Panc1 (cell line): ENCODE measurements around the gene TECR. TPM values are rescaled to one million over a fixed set of nuclear protein-coding genes. Genes with fewer than 3 reads are reported as not detected.

Experiments used
- ATAC-seq: fragments of 200-7000 bp; cut with Tn5 transposase; 2 replicates; pipeline ENCODE4 v1.9.1; 2020; ENCODE audit warnings: mild to moderate bottlenecking, moderate library complexity
- BruUV-seq: library from RNA; stranded (reverse); fragments of 400-500 nt; replicated peaks from 2 replicates; lab custom pipeline; 2021; lab: Mats Ljungman, UMichigan
- CTCF ChIA-PET: fragments of 300-600 bp; sonication (Branson Sonifier 250); formaldehyde crosslinking; loops from one replicate; lab custom pipeline; 2022; ENCODE audit warnings: antibody characterized with exemption; lab: Charles Lee
- POLR2A ChIA-PET: fragments of 300-600 bp; sonication (Branson Sonifier 250); formaldehyde crosslinking; loops from one replicate; lab custom pipeline; 2022; ENCODE audit warnings: antibody characterized with exemption; lab: Charles Lee
- DNase-seq: peaks from one replicate; pipeline ENCODE4 v3.0.0-alpha.2; 2010; ENCODE audit warnings: low read depth, low spot score
- H3K27ac ChIP-seq: 2 replicates; pipeline ENCODE4 v1.5.1; 2011; ENCODE audit warnings: mild to moderate bottlenecking, low read length, inconsistent platforms
- H3K27me3 ChIP-seq: fragments of 200-500 bp; sonication (Bioruptor generic); 2 replicates; pipeline ENCODE4 v1.6.0; 2014; ENCODE audit warnings: low read length, inconsistent platforms; ENCODE audit not compliant: control insufficient read depth, insufficient read depth
- H3K36me3 ChIP-seq: fragments of 200-500 bp; sonication (Bioruptor generic); 2 replicates; pipeline ENCODE4 v1.5.1; 2014; ENCODE audit warnings: inconsistent platforms, mild to moderate bottlenecking, low read length, moderate library complexity; ENCODE audit not compliant: control insufficient read depth, insufficient read depth
- H3K4me1 ChIP-seq: 2 replicates; pipeline ENCODE4 v1.5.1; 2011; ENCODE audit warnings: inconsistent platforms, mild to moderate bottlenecking, low read length, moderate library complexity; ENCODE audit not compliant: control insufficient read depth, insufficient read depth
- H3K4me3 ChIP-seq, 2 experiments: 2 replicates each; pipeline ENCODE4 v1.5.1; 2011 to 2012; ENCODE audit warnings: low read depth in 2 of 2, low read length in 2 of 2, mild to moderate bottlenecking in 2 of 2, inconsistent platforms in 1 of 2, moderate library complexity in 1 of 2
- H3K9me3 ChIP-seq: fragments of 200-500 bp; sonication (Bioruptor generic); 2 replicates; pipeline ENCODE4 v1.5.1; 2014; ENCODE audit warnings: low read depth, mild to moderate bottlenecking, inconsistent platforms, low read length, moderate library complexity; ENCODE audit not compliant: control insufficient read depth, insufficient read depth
- CTCF ChIP-seq: fragments of 450-650 bp; IDR thresholded peaks from 2 replicates; pipeline ENCODE4 v1.5.1; 2017; ENCODE audit warnings: mild to moderate bottlenecking
- POLR2AphosphoS5 ChIP-seq: IDR thresholded peaks from 2 replicates; pipeline ENCODE4 v1.6.1; 2012; ENCODE audit warnings: mild to moderate bottlenecking, low read depth, low read length, moderate library complexity
- REST ChIP-seq, 2 experiments: IDR thresholded peaks; 2 replicates each; pipeline ENCODE4 v1.6.1; 2011 to 2012; ENCODE audit warnings: low read depth in 2 of 2, control low read depth in 1 of 2, low read length in 1 of 2, mild to moderate bottlenecking in 1 of 2, moderate library complexity in 1 of 2; ENCODE audit not compliant: insufficient read depth in 1 of 2
- SIN3A ChIP-seq: IDR thresholded peaks from 2 replicates; pipeline ENCODE4 v1.6.1; 2012; ENCODE audit warnings: low read depth, mild to moderate bottlenecking, low read length, moderate library complexity, borderline replicate concordance; ENCODE audit not compliant: insufficient read depth
- TCF7L2 ChIP-seq: IDR thresholded peaks from 2 replicates; pipeline ENCODE4 v1.6.1; 2011; ENCODE audit warnings: mild to moderate bottlenecking, low read depth, low read length, inconsistent platforms
- in situ Hi-C: cut with HindIII; loops from 2 replicates; pipeline ENCODE4 v1.10.0; 2016; ENCODE audit warnings: low sequenced_read_pairs, low pct_unique_long_range_greater_than_20kb
- intact Hi-C: fragments of 100-400 bp; cut with micrococcal nuclease; formaldehyde crosslinking; loops from one replicate; pipeline ENCODE4 v1.10.0; 2022; ENCODE audit not compliant: unreplicated experiment
- total RNA-seq: library from RNA; stranded (reverse); gene quantifications from one replicate; pipeline ENCODE4 v1.2.1, GENCODE V29; 2021; ENCODE audit not compliant: unreplicated experiment

TECR gene
- total RNA-seq, 1 experiment from 2014 or later: 233 TPM

- BruUV-seq: no TSS peak
- ATAC-seq (no peak), DNase-seq (no peak)
- Histone ChIP-seq H3K27me3 (no peaks in the 10 kb centered on the region), H3K4me1 (peaks cover 46% of the 10 kb centered on the region), H3K36me3 (peaks cover 10% of the 10 kb centered on the region), H3K4me3 (peak overlapping the region; percentile 86 to 97), H3K9me3 (no peaks in the 10 kb centered on the region), H3K27ac (peak overlapping the region; percentile 81)
- CTCF ChIA-PET: interaction anchor here (1.2 kb wide), 1 partner anchor 12 kb away, joined by 4 read pairs; no protein-coding TSS in a partner anchor
- POLR2A ChIA-PET: interaction anchor here (0.5 to 0.6 kb wide), 2 partner anchors 10 to 466 kb away, joined by 3 to 7 read pairs; no protein-coding TSS in a partner anchor
- in situ Hi-C loops (no loop called here), intact Hi-C loops (no loop called here)
- TF ChIP-seq CTCF (no peak), TCF7L2 (no peak), POLR2AphosphoS5 (no peak), SIN3A (no peak), REST (IDR thresholded peaks at IDR 0.05; ENCODE audit: insufficient read depth in 1 of 2, low read depth in 2 of 2, low read length in 1 of 2) (no peak)
Measured at GRCh38 chr19:14517446-14517839, 12.0 kb upstream of the TECR start.

GRCh38 chr19:14517840-14518505 is 11.4 kb upstream of the TECR start, which contains the start of gene DNAJB1:
Gene DNAJB1, minus strand, starts transcription at chr19:14518397. Its CDS starts 48 bp downstream, at chr19:14518349.
- ATAC-seq (peak; percentile 84), DNase-seq (no peak)
- no peaks in the 10 kb centered on the region for H3K27me3 ChIP-seq
- TF ChIP-seq TCF7L2: peak; percentile 51
- peak; percentile 92 for TF ChIP-seq POLR2AphosphoS5
- TF ChIP-seq REST (IDR thresholded peaks at IDR 0.05; ENCODE audit: insufficient read depth in 1 of 2, low read depth in 2 of 2, low read length in 1 of 2): no peak
- peak; percentile 91; the same call in 1 of the 2 replicates for TF ChIP-seq SIN3A
- TF ChIP-seq CTCF: no peak
- BruUV-seq: no TSS peak
- peaks cover 46% of the 10 kb centered on the region for H3K4me1 ChIP-seq
- peak within 1 kb of the TSS; percentile 86 to 97 for H3K4me3 ChIP-seq
- H3K9me3 ChIP-seq: no peaks in the 10 kb centered on the region
- in situ Hi-C loops (no loop called here), intact Hi-C loops (no loop called here)
- ChIA-PET POLR2A (interaction anchor here (0.5 to 0.9 kb wide), 3 partner anchors 9 to 466 kb away, joined by 3 to 7 read pairs (median 3); no protein-coding TSS in a partner anchor), CTCF (interaction anchor here (0.6 to 1.2 kb wide), 3 partner anchors 13 to 1369 kb away, joined by 3 to 8 read pairs (median 4); no protein-coding TSS in a partner anchor)
- peaks cover 10% of the 10 kb centered on the region for H3K36me3 ChIP-seq
- H3K27ac ChIP-seq: peak within 1 kb of the TSS; percentile 93
